ENCODE results near the gene ADAP1.

- TF ChIP-seq POLR2A (IDR thresholded peaks at IDR 0.05; ENCODE audit: low read depth, low read length) = peak; percentile 47
- no peak for TF ChIP-seq TAF1 (IDR thresholded peaks at IDR 0.05; ENCODE audit: borderline replicate concordance, low read depth, low read length)
- no peak for TF ChIP-seq POLR2AphosphoS5 (IDR thresholded peaks at IDR 0.05; ENCODE audit: low read depth, low read length)
Measured at GRCh38 chr7:994592-995308, 40.3 kb upstream of the ADAP1 start.
